OCI-M2 (cell line): Measurements from ENCODE around the gene KCNH2.
A peak's percentile ranks its signal among the peaks of the same experiment; 100 is the strongest.
"Not testable (repeated sequence)": the region's sequence is repeated elsewhere in the genome, so short reads cannot be mapped to it uniquely, and the experiment has no call there.

Source experiments
- DNase-seq: peaks from one replicate; lab custom pipeline; 2025; ENCODE audit not compliant: unreplicated experiment; lab: John Stamatoyannopoulos, UW

Gene KCNH2

DNA sequence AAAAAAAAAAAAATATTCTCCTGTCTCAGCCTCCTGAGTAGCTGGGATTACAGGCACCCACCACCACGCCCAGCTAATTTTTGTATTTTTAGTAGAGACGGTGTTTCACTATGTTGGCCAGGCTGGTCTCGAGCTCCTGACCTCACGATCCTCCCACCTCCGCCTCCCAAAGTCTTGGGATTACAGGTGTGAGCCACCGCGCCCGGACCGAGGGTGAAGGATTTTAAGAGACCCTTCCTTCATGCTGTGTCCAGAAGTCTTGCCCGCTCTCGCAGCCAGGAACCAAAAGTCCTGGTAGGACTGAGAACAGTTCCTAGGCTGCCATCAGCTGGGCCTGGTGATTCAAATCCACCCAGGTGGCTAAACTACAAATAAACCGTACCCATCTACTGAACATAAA, 33.5 kb upstream of the KCNH2 start:
- DNase-seq, result not testable (repeated sequence)

DNA sequence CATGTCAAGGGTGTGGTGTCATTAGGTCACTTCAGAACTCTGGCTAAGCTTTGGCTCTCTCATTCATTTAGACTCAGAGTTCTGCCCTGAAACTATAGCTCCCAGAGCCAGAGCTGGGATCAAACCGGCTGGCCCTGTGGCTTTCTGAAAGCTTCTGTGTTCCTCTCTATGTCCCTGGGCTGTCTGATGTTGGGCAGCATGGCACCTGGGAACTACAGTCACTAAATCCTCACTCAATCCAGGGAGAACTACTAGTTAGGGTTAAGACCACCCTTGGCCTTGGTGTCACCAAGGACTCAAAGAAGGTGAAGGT, 32.9 kb upstream of the KCNH2 start:
- DNase-seq, result no peak

DNA sequence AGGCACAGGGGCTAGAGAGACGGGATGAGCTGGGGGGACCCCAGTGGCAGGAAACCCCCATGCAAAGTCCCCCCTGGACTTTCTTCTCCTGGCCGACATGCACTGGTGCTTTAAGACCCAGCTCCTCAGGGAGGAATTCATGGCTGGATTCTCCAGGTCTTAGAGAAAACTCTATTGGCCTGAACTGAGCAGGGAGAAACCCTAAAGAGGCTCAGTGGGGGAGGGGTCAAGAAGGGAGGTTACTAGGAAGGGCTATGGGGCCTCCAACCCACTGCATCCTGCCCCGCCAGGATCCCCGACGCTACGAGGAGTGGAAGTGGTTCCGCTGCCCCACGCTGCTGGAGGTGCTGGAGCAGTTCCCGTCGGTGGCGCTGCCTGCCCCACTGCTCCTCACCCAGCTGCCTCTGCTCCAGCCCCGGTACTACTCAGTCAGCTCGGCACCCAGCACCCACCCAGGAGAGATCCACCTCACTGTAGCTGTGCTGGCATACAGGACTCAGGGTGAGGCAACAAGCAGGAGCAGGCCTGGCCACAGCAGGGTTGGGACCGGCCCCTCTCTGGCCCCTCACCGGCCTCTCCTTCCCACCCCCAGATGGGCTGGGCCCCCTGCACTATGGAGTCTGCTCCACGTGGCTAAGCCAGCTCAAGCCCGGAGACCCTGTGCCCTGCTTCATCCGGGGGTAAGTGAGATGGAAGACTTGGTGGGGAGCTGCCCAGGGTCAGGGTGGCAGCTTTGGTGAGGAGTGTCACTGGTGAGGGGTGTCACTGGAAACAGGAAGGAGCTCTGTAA, 32.4 kb upstream of the KCNH2 start:
- DNase-seq, result peak; percentile 90

DNA sequence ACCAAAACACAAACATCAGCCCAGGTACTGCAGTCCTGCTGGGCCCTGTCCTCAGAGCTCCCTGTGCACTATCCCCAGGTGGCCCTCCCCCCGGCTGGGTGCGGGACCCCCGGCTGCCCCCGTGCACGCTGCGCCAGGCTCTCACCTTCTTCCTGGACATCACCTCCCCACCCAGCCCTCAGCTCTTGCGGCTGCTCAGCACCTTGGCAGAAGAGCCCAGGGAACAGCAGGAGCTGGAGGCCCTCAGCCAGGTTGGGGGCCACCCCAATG, 31.9 kb upstream of the KCNH2 start:
- no peak for DNase-seq

DNA sequence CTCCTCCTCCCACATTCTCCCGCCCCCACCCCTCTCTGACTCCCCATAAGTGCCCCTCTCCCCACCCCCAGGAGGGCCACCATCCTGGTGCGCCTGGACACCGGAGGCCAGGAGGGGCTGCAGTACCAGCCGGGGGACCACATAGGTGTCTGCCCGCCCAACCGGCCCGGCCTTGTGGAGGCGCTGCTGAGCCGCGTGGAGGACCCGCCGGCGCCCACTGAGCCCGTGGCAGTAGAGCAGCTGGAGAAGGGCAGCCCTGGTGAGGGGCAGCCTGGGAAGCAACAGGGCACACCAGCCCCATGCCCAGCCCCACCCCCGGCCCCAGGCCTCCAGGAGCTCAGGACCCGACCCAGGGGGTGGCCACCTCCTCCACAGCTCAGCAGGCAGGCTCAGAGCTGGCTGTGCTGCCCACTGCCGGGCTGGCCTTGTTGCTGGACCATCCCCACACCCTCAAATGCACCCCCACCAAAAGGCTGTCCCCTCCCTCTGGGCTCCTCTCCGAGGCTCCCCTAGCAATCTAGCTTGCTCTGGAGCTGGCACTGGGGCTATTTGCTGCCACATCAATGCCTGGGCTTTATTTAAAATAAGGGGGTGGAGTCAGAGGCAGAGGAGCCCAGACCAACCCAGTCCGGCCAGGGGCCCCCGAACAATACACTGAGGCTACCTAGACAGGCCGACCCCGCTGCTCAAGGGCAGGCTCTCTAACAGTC, 31.4 kb upstream of the KCNH2 start:
- no peak for DNase-seq

DNA sequence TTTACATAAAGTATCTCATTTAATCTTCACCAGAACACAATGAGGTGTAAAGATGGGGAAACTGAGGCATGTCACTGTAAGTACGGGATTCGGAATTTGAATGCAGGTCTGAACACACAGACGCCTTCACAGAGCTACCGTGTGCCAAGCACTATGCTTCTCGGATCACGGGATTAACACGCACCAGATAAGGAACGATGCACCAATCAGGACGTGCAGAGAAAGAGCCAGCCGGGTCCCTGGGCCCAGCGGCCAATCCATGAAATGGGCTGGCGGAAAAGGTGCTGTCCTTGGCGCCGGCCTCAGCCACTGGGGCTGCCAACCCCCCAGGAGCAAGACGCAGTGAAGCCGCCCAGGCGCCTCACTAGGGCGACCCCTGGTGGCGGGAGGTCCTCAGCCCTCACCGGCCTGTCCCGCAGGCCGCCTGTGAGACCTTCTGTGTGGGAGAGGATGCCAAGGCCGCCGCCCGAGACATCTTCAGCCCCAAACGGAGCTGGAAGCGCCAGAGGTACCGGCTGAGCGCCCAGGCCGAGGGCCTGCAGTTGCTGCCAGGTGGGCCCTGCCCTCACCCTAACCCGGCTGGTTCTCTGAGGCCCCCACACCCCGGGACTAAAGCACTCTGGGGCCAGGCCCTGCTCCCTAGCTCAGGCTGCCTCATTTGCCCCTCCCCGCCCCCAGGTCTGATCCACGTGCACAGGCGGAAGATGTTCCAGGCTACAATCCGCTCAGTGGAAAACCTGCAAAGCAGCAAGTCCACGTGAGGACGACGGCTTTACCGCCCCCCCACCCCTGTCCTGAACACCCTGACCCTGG, 30.6 kb upstream of the KCNH2 start:
- peak; percentile 93 for DNase-seq

DNA sequence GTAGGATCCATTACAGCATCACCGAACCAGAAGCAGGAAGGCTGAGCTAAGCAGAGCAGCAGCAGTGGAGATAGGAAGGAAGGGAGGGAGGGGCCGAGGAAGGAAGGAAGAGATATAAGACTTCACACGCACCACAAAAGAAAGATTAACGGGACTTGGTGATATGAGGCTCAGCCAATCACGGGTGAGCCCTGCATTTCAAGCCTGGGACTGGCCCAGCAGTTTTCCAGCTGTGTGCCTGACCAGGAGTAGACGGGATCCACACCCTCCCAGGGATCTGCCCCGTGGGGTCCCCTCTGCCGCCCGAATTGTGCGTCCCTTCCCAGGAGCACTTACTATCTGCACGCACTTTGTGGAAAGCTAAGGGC, 30.0 kb upstream of the KCNH2 start:
- DNase-seq, result peak; percentile 94

DNA sequence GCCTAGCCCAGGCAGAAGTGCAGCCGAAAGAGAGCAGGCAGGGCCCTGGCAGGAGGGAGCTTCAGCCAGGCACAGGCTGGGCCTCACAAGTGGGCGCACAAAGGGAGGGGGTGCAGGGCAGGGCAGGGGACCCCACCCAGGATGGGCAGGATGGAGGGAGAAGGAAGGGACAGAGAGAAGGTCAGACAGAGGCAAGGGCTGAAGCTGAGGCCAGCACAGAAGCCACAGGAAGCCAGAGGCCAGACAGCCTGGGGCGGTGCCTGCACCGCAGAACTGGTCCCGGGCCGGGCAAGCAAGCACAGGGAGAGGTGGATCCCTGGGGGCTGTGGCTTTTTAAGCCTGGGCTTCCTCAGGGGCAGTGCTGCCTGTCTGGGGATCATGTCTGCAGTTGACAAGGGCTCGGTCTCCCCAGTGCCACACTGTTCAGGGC, 29.4 kb upstream of the KCNH2 start:
- no peak for DNase-seq

DNA sequence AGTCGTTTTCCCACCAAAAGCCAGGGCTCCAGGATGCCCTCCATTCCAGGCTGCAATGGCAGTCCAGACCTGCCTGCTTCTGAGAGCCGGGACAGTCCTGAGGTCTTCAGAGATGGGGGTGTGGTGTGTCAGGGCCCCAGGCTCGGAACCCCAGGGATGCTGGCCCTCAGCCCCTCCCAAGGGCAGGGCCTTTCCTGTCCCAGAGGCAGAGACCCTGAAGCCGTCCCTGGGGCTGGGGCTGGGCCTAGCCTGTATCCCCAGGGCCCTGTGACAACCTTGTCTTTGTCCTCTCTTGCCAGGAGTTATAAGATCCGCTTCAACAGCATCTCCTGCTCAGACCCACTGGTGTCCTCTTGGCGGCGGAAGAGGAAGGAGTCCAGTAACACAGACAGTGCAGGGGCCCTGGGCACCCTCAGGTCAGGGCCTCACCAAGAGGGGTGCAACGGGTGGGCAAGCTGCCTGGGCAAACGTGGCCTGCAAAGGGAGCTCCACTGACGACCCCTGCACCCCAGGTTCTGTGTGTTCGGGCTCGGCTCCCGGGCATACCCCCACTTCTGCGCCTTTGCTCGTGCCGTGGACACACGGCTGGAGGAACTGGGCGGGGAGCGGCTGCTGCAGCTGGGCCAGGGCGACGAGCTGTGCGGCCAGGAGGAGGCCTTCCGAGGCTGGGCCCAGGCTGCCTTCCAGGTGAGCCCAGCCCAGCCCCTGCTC, 28.6 kb upstream of the KCNH2 start:
- DNase-seq, result no peak

DNA sequence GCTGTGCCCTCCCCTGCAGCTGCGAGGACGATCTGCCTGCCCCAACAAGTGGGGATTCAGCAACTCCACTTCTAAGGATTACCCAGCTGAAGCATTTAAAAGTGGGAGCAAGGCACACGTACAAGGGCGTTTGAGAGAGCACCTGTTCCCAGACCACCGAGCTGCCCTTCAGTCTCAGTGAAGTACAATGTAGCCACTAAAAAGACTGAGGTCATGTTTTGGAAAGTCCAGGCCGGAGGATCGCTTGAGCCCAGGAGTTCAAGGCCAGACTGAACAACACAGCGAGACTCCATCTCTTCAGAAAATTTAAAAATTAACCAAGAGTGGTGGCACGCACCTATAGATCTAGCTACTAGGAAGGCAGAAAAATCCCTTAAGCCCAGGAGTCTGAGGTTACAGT, 27.4 kb upstream of the KCNH2 start:
- DNase-seq, result no peak

DNA sequence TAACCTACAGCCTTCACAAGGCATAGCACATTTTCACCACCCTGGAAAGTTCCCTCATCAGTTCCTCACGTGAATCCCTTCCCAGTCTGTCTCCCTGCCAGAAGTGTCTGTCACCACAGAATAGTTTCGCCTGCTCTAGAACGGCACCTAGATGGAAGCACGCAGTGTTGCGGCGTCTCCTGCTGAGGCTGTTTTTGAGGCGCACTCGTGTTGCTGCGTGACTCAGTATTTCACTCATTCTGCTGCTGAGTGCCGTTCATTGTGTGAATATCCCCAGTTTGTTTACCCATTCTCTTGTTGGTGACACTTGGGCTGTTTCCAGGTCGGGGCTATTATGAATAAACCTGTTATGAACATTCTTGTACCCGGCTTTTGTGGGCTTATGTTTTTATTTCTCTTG, 25.5 kb upstream of the KCNH2 start:
- DNase-seq, result no peak

DNA sequence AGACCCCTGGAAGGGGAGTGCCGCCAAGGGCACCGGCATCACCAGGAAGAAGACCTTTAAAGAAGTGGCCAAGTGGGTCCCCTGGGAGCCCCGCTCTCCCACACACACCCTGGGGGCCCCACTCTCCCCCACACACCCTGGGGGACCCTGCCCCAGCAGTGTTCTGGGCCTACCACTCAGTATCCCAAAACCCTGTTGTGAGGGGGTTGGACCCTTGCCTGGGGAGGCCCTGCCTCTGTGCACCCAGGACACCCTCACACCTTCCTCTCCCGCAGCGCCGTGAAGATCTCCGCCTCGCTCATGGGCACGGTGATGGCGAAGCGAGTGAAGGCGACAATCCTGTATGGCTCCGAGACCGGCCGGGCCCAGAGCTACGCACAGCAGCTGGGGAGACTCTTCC, 23.4 kb upstream of the KCNH2 start:
- DNase-seq, result no peak

DNA sequence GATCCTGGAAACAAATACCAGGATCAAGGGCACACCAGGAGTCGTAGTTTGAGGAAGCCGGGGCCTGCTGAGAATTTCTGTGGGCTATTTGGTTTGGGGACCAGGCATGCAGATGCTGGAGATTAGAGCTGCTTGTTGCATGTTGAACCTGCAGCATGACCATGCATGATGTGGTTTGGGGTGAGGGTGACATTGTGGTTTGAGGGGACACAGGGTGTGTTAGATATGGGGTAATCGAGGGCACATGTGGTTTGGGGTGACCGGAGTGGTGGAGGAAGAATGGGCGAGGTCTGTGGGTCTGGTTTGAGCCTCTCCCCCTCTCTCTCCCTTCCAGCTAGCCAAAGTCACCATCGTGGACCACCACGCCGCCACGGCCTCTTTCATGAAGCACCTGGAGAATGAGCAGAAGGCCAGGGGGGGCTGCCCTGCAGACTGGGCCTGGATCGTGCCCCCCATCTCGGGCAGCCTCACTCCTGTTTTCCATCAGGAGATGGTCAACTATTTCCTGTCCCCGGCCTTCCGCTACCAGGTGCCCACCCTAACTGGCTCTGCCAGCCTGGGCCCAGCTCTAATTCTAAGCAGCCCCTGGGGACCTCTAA, 22.9 kb upstream of the KCNH2 start:
- DNase-seq, result no peak

DNA sequence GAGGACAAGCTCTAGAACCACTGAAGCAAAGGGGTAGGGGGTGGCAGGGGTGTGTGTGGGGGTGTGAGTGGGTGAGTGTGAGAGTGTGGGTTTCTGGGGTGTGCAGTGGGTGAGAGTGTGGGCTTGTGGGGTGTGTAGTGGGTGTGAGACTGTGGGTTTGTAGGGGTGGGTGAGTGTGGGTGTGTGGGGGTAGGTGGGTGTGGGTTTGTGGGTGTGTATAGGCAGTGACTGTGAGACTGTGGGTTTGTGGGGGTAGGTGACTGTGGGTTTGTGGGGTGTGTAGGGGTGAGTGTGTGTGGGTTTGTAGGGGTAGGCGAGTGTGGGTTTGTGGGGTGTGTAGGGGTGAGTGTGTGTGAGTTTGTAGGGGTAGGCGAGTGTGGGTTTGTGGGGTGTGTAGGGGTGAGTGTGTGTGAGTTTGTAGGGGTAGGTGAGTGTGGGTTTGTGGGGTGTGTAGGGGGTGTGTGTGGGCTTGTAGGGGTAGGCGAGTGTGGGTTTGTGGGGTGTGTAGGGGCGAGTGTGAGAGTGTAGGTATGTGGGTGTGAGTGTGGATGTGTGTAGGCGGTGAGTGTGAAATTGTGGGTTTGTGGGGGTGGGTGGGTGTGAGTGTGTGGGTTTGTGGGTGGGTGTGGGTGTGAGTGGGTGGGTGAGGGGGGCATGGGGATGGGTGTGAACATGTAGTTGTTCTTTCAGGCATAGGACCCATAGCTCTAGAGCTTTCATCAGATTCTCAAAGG, 21.5 kb upstream of the KCNH2 start:
- no peak for DNase-seq

DNA sequence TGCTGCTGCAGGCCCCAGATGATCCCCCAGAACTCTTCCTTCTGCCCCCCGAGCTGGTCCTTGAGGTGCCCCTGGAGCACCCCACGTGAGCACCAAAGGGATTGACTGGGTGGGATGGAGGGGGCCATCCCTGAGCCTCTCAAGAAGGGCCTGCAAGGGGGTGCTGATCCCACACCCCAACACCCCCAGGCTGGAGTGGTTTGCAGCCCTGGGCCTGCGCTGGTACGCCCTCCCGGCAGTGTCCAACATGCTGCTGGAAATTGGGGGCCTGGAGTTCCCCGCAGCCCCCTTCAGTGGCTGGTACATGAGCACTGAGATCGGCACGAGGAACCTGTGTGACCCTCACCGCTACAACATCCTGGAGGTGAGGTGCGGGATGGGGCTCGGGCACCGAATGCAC, 20.9 kb upstream of the KCNH2 start:
- DNase-seq, result no peak

DNA sequence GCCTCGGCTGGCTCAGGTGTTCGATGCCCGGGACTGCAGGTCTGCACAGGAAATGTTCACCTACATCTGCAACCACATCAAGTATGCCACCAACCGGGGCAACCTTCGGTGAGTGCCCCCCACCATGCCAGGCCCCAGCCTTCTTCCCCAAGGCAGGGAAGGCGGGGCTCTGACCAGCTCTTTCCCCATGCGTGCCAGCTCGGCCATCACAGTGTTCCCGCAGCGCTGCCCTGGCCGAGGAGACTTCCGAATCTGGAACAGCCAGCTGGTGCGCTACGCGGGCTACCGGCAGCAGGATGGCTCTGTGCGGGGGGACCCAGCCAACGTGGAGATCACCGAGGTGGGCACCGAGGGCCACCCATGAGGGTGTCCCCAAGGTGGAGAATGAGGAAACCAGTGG, 20.2 kb upstream of the KCNH2 start:
- no peak for DNase-seq

DNA sequence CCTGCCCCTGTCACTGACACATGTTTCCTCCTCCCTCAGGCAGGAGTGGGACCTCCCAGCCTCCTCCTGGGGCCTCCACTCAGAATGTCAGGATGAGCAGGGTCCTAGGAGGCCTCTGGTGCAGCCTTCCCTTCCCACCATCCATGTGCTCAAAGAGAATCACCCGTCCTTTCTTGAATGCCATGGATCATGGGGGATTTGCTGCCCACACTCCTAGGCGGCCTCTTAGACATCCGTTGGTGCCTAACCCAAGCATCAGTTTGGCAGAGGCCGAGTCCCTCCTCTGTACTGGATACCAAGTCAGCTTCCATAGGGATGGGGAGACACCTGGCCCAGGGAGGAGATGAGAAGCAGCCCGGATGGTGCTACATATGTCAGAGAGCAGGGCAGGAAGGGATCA, 19.7 kb upstream of the KCNH2 start:
- no peak for DNase-seq

DNA sequence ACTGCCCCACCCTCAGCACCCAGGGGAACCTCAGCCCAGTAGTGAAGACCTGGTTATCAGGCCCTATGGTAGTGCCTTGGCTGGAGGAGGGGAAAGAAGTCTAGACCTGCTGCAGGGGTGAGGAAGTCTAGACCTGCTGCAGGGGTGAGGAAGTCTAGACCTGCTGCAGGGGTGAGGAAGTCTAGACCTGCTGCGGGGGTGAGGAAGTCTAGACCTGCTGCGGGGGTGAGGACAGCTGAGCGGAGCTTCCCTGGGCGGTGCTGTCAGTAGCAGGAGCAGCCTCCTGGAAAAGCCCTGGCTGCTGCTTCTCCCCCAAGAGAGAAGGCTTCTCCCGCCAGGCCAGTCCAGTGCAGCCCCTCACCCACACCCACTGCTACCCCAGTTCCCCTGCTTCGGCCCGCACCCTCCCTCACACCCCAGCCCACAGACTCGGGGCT, 19.0 kb upstream of the KCNH2 start:
- no peak for DNase-seq

DNA sequence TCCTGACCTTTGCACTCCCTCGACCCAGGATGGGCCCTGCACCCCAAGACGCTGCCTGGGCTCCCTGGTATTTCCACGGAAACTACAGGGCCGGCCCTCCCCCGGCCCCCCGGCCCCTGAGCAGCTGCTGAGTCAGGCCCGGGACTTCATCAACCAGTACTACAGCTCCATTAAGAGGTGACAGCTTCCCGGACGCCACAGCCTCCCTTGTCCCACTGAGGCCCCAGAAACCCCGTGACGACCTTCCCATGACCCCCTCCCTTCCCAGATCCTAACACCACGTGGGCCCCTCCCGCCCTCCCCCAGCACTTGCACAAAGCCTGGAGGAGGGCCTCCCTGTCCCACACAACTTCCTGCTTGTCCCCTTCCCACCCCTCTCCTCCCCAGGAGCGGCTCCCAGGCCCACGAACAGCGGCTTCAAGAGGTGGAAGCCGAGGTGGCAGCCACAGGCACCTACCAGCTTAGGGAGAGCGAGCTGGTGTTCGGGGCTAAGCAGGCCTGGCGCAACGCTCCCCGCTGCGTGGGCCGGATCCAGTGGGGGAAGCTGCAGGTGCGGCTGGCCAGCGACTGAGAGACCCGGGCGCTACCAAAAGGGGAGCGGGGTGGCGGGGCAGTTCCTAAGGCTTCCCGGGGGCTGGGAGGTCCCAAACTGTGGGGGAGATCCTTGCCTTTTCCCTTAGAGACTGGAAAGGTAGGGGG, 18.4 kb upstream of the KCNH2 start:
- DNase-seq, result no peak
